IPS-11a (cell line): ENCODE measurements around the gene PARP6.

Experiments used
- H3K4me3 ChIP-seq: one replicate; pipeline ENCODE4 v1.5.1; 2013; ENCODE audit warnings: low read depth, low read length, control low read depth

The PARP6 gene

GRCh38 chr15:72231833-72232478 lies 40.4 kb downstream of the PARP6 start:
- peak overlapping the region; percentile 62 for H3K4me3 ChIP-seq

DNA sequence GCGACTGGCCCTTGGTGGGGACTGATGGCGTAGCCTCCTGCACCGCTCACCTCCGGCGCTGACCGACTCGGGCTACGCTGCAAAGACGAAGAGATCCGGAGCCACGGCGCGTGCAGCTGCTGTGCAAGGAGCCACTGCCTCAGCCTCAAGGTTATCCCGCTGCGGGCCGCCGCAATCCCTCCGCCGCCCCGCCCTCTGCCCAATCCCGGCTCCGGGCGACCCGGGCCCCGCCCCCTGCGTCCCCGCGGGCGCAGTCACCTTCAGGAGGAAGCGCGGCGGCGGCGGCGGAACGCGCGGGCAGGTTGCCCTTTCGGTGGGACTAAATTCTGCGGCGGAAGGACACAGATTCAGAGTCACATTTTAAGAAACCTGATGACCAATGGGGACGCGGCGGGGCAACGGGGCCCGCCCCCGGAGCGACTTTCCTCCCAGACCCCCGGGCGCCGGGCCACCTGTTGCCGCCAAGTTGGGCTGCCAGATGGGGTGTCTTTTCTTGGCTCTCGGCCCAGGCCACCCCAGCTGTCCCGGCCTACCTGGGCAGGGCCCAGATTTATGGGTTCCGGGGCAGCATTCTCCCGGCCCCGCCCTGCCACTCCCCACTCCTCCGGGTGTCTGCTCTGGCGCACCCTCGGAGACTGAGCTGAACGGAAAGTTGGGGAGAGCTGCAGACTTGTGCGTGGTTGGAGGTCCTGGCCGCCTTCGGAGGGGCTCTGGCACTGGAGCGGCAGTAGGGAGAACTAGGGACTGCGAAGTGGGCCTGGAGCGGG lies 41.1 kb downstream of the PARP6 start, which contains the start of gene PKM:
PKM (minus strand) TSS at position 125 of the 767 bp plus-strand sequence. CDS start 12,093 bp downstream, outside the sequence.
- H3K4me3 ChIP-seq, result peak within 1 kb of the TSS; percentile 98

GRCh38 chr15:72230197-72231065 lies 41.9 kb downstream of the PARP6 start:
- H3K4me3 ChIP-seq, result peak overlapping the region; percentile 98

GRCh38 chr15:72229947-72230196 lies 42.5 kb downstream of the PARP6 start:
- peak overlapping the region; percentile 98 for H3K4me3 ChIP-seq

GRCh38 chr15:72229076-72229946 lies 43.0 kb downstream of the PARP6 start:
- peak overlapping the region; percentile 98 for H3K4me3 ChIP-seq

DNA sequence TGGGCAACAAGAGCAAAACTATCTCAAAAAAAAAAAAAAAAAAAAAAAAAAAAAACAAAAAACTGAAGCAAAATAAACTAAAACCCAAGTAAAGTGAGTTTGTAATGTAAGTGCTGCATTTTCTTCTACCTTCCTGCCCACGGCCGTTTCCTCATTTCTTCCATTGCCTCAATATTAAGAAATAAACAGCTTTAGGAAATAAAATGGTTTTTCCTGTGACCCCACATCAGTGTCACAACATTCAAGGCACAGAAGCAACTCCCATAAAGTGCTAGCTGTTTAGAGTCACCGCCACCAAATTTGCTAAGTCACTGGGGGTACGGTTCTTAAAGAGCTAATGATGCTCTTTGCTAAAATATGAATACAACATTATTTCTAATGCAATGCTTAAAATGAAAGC lies 44.6 kb downstream of the PARP6 start:
- no peak overlapping the region for H3K4me3 ChIP-seq

GRCh38 chr15:72227192-72227586 lies 45.2 kb downstream of the PARP6 start:
- H3K4me3 ChIP-seq, result no peak overlapping the region

GRCh38 chr15:72223278-72223677 lies 49.1 kb downstream of the PARP6 start:
- no peak overlapping the region for H3K4me3 ChIP-seq

GRCh38 chr15:72222393-72222792 lies 50.0 kb downstream of the PARP6 start:
- H3K4me3 ChIP-seq, result no peak overlapping the region

DNA sequence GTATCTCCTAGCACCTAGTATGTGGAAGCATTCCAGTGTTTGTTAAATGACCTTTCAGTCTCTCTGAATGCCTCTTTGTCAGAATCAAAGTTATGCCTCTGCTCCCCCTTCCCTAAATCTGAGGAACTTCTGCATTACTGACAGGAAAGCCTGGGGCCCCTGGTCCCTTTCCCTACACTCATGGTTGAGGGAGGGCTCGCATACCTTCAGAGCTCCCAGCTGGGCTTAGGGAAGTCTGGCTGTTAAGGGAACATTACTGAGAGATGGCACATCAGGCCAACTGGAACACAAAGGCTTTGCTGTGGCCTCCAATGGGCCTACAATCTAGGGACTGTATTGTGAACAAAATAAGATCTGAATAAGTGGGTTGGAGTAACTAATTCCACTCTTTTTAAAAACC lies 51.7 kb downstream of the PARP6 start:
- H3K4me3 ChIP-seq, result no peak overlapping the region

DNA sequence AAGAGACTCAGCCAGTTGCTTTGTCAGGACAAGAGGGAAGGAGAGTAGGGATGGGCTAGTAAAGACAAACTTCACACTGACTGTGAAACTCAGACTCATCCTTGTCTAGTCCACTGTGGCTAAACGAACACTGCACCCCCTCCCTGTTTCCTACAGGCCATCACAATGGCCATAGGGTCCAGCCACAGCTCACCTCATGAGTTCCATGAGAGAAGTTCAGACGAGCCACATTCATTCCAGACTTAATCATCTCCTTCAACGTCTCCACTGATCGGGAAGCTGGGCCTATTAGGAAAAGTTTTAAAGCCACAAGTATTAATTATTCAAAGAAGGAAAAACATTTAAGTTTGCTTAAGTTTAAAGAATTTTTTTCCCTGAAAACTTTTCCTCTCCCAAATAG lies 55.1 kb downstream of the PARP6 start:
- no peak overlapping the region for H3K4me3 ChIP-seq

GRCh38 chr15:72216079-72216478 lies 56.3 kb downstream of the PARP6 start:
- H3K4me3 ChIP-seq, result no peak overlapping the region

DNA sequence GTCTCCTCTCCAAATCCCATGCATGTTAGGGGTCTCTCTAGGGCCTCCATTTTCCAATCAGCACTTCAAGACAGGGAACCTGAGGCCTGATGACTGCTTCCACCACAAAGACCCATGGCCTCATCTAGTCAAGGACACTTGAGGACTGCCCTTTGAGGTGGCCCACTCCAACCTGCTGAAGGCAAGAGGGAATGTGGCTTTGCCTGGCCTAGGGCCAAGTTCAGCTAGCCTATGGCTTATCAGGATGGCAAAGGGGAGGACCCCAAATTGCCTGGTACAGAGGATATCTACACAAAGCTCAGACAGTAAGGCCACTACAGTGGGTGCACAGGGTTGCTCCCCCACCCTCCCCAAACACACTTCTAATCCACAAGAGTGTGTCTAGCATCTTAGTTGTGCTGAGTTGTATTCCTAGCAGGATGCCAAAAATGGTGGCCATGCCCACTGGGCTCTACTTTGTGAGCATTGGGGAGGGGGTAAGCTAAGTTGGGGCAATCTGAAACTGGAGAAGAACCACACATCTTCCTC lies 64.7 kb downstream of the PARP6 start:
- H3K4me3 ChIP-seq, result no peak overlapping the region

DNA sequence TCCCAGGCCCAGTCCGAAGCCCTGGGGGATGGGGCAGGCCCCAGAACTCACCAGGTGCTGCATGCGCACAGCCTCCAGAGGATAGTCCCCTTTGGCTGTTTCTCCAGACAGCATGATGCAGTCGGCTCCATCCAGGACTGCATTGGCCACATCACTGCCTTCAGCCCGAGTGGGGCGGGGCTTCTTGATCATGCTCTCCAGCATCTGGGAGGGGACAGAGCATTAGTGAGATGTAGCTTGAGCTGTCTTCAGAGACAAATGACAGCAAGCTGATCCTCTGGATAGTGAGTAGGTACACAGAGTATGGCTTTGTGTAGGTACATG lies 65.7 kb downstream of the PARP6 start:
- no peak overlapping the region for H3K4me3 ChIP-seq

DNA sequence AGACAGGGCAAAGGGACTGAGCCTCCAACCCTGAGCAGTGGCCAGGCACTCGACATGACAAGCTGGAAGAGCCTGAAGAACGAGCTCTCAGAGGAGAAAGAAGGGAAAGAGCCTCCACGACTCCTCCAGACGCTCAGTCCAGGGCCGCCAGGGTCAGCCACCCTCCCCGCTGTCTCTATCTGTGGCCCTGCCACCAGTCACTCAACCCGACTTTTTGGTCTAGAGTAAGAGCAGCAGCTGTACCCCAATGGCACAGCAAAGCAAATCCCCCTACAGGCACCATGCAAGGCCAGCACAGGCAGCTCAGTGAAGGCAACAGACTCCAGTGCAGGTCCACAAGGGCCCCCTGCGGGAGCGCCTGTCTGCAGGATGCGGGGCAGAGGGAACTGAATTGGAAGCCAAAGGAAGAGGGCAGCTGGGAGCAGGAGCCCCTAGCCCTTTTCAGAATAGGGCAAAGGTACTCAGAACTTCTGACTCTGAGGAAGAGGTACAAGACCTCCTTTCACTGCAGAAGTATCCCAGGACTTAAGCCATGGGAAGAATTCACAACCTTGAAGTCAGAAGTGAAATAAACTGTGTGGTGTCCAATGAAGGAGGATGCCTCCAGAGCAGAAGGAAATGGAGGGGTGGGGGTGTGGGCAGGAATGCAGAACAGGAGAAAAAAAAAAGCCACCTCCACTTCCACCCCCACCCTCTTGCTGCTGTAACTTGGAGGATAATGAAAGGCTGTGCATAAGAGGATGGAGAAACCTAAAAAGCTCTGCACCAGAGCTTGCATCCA lies 66.3 kb downstream of the PARP6 start:
- H3K4me3 ChIP-seq, result no peak overlapping the region

DNA sequence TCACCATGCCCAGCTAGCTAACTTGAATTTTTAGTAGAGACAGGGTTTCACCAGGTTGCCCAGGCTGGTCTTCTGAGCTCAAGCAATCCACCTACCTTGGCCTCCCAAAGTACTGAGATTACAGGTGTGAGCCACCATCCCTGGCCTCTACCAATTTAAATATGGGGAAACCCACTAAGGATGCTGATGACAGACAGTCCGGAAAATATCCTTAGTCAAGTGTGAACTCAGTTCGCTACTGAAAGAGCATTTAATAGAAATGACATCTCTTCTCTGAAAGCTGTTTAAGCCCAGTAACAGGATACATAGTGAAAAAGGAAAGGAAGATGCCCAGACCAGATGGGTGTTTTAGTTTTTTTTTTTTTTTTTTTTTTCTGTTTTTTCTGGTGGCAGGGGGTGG lies 67.1 kb downstream of the PARP6 start:
- H3K4me3 ChIP-seq, result no peak overlapping the region

- no peak overlapping the region for H3K4me3 ChIP-seq
These were observed 68.9 kb downstream of the PARP6 start for GRCh38 chr15:72203507-72203837.

GRCh38 chr15:72202801-72203506 lies 69.4 kb downstream of the PARP6 start:
- no peak overlapping the region for H3K4me3 ChIP-seq

DNA sequence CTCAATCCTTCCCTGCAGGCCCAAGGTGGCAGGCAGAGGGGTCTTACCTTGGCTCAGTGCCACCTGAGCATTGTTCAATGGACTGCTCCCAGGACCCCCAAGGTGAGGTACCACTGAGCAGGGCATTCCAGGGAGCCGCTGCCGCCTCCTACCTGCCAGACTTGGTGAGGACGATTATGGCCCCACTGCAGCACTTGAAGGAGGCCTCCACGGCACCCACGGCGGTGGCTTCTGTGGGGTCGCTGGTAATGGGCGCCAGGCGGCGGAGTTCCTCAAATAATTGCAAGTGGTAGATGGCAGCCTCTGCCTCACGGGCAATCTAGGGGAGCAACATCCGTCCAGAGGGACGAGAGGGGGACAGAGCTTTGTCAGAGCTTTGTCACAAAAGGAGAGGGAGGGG lies 70.1 kb downstream of the PARP6 start:
- H3K4me3 ChIP-seq, result no peak overlapping the region
